Endothelial cell of umbilical vein (primary cell): Measurements from ENCODE around the gene MAPT.

Source experiments
- CTCF ChIP-seq, 2 donors: IDR thresholded peaks; 1 replicate in 1 of 2; 2 replicates in 1 of 2; pipeline ENCODE4 v1.5.1; 2011; ENCODE audit warnings: low read length in 2 of 2, mild to moderate bottlenecking in 2 of 2, moderate library complexity in 2 of 2, control low read depth in 1 of 2, inconsistent platforms in 1 of 2, low read depth in 1 of 2; ENCODE audit not compliant: insufficient read depth in 1 of 2; ENCODE audit errors: extremely low read depth in 1 of 2
- EZH2 ChIP-seq: IDR thresholded peaks from 2 replicates; pipeline ENCODE4 v1.6.1; 2012; ENCODE audit warnings: borderline replicate concordance, low read depth, mild to moderate bottlenecking, moderate library complexity, low read length, inconsistent platforms; ENCODE audit not compliant: severe bottlenecking
- MAX ChIP-seq: IDR thresholded peaks from 2 replicates; pipeline ENCODE4 v1.6.1; 2011; ENCODE audit not compliant: insufficient read depth, insufficient read length
- POLR2A ChIP-seq: IDR thresholded peaks from 2 replicates; pipeline ENCODE4 v1.6.1; 2012; ENCODE audit warnings: low read depth, mild to moderate bottlenecking, control low read depth, low read length

GRCh38 chr17:46002973-46003316, 108.6 kb downstream of the MAPT start:
- TF ChIP-seq POLR2A, result no peak
- no peak for TF ChIP-seq CTCF (IDR thresholded peaks at IDR 0.05; ENCODE audit: extremely low read depth in 1 of 2, insufficient read depth in 1 of 2, low read depth in 1 of 2, low read length in 2 of 2)
- TF ChIP-seq EZH2, result no peak
- TF ChIP-seq MAX, result no peak
